UCSD-AML1 (cell line): ENCODE measurements around the gene HSPA14.
"Not testable (repeated sequence)": the region's sequence is repeated elsewhere in the genome, so short reads cannot be mapped to it uniquely, and the experiment has no call there.

Experiments used
- DNase-seq: peaks from one replicate; lab custom pipeline; 2025; ENCODE audit not compliant: unreplicated experiment; lab: John Stamatoyannopoulos, UW

HSPA14 gene

GRCh38 chr10:14836208-14836607 is 1.9 kb upstream of the HSPA14 start:
- no peak for DNase-seq

- DNase-seq, result no peak
Observed at GRCh38 chr10:14837003-14837756, 926 bp upstream of the HSPA14 start.

GRCh38 chr10:14838582-14839304 is 637 bp downstream of the HSPA14 start:
- peak; percentile 35 for DNase-seq

GRCh38 chr10:14839305-14839695 is 1.2 kb downstream of the HSPA14 start:
- DNase-seq, result no peak

- no peak for DNase-seq
Observed at GRCh38 chr10:14840178-14840577, 2.1 kb downstream of the HSPA14 start.

- no peak for DNase-seq
Observed at GRCh38 chr10:14843327-14843988, 5.4 kb downstream of the HSPA14 start.

- no peak for DNase-seq
Observed at GRCh38 chr10:14844948-14845347, 6.8 kb downstream of the HSPA14 start.

- DNase-seq, result no peak
Observed at GRCh38 chr10:14852236-14852635, 14.1 kb downstream of the HSPA14 start.

- DNase-seq, result no peak
Observed at GRCh38 chr10:14855453-14855852, 17.3 kb downstream of the HSPA14 start.

GRCh38 chr10:14858338-14858960 is 20.3 kb downstream of the HSPA14 start:
- DNase-seq, result no peak

- no peak for DNase-seq
Observed at GRCh38 chr10:14859043-14859442, 20.9 kb downstream of the HSPA14 start.

GRCh38 chr10:14859775-14860174 is 21.7 kb downstream of the HSPA14 start:
- no peak for DNase-seq

- DNase-seq, result no peak
Observed at GRCh38 chr10:14860791-14861190, 22.7 kb downstream of the HSPA14 start.

GRCh38 chr10:14864466-14864865 is 26.4 kb downstream of the HSPA14 start:
- not testable (repeated sequence) for DNase-seq

- DNase-seq, result not testable (repeated sequence)
Observed at GRCh38 chr10:14864871-14865270, 26.8 kb downstream of the HSPA14 start.

- no peak for DNase-seq
Observed at GRCh38 chr10:14873090-14873760, 35.1 kb downstream of the HSPA14 start.

- DNase-seq, result no peak
Observed at GRCh38 chr10:14875941-14876340, 37.8 kb downstream of the HSPA14 start.

GRCh38 chr10:14876764-14877163 is 38.7 kb downstream of the HSPA14 start:
- no peak for DNase-seq

GRCh38 chr10:14878266-14879123 is 40.4 kb downstream of the HSPA14 start, which contains the start of gene SUV39H2:
TSS of gene SUV39H2 (plus strand) at chr10:14878866. CDS start at chr10:14878889, 23 bp downstream.
- peak; percentile 98 for DNase-seq
